COR-L47 (cell line): Measurements from ENCODE around the gene C2orf81.

Source experiments
- DNase-seq: peaks from one replicate; lab custom pipeline; 2025; lab: John Stamatoyannopoulos, UW

Gene C2orf81

DNA sequence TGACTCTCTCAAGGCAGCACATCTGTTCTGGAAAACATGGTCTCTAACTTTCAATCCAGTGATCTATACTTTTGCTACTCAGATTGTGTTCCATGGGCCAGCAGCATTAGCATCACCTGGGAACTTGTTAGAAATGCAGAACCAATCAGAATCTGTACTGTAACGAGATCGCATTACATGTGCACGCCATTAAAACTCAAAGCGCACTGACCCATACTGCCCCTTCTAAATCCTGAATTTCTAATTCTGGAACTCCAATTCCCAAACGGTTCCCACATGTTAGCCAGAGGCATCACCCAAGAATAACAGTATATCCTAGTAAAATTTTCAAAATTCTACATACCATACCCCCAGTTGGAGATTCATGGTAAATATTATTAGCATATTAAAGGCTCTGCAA is 30.8 kb downstream of the C2orf81 start:
- no peak for DNase-seq

- no peak for DNase-seq
Observed at GRCh38 chr2:74387346-74387745, 34.1 kb downstream of the C2orf81 start.

GRCh38 chr2:74385396-74385795 is 36.0 kb downstream of the C2orf81 start:
- DNase-seq: no peak

- no peak for DNase-seq
Observed at GRCh38 chr2:74384051-74384450, 37.4 kb downstream of the C2orf81 start.

- DNase-seq: no peak
Observed at GRCh38 chr2:74383254-74383653, 38.2 kb downstream of the C2orf81 start.

GRCh38 chr2:74381751-74382150 is 39.7 kb downstream of the C2orf81 start:
- no peak for DNase-seq

- peak; percentile 14 for DNase-seq
Observed at GRCh38 chr2:74379851-74380789, 41.3 kb downstream of the C2orf81 start, which contains the start of gene DCTN1. Gene DCTN1, minus strand, starts transcription at chr2:74380311. Its CDS starts 274 bp downstream, at chr2:74380037.

- DNase-seq: no peak
Observed at GRCh38 chr2:74378007-74378406, 43.4 kb downstream of the C2orf81 start.

GRCh38 chr2:74375838-74376237 is 45.6 kb downstream of the C2orf81 start:
- DNase-seq: no peak

DNA sequence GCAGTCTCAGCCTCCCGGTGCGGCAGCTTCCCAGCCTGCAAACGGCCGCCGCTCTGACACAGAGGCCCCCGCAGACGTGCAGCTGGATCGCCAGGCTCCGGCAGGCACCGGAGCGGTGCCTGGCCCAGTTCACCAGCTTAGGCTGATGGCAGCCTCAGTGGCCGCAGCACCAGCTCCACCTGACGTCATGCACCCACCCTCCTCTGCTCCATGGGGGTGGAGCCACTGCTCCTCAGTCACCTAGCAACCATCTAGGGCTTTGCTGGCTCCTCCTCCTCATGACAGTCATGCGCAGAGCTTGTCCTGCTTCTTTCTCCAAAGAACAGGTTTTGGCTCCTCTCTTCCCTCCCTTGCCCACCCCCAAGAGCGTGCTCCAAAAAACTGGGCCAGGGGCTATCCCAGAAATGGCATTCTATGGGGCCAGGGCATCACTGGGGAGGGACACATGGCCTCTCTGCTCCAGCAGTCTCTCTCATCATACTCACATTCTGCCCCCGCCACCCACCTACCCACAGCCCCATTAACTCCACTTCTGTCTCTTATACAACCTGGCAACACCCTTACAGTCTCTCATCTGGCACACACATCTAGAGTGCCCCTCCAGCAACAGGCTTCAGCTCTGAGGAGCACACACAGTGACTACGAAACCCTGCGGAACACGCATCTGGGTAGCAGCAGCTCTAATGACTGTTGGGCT is 46.8 kb downstream of the C2orf81 start:
- peak; percentile 86 for DNase-seq

GRCh38 chr2:74373985-74374384 is 47.4 kb downstream of the C2orf81 start:
- DNase-seq: peak; percentile 9

DNA sequence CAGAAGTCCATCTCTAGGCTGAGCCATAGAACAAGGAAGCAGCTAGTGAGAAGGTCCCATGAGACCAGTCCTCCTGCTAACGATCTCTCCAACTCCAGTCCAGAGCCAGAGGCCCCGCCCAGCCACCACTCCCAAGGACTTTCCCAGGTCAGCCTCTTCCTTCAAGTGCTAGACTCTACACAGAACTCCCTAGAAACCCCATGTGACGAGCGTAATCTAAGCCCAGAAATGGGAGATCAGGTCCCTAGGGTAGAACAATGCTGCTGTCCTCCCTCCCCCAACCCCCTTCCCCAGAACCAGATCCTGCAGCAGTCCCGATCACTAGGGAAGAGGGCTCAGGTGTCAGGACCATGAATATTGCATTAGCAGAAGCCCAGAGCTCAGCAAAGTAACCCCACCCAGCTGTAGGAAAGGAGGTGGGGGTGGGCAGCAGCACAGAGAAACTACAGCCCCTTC is 48.2 kb downstream of the C2orf81 start:
- no peak for DNase-seq

GRCh38 chr2:74372674-74373073 is 48.7 kb downstream of the C2orf81 start:
- DNase-seq: no peak

- DNase-seq: no peak
Observed at GRCh38 chr2:74371421-74371820, 50.0 kb downstream of the C2orf81 start.

DNA sequence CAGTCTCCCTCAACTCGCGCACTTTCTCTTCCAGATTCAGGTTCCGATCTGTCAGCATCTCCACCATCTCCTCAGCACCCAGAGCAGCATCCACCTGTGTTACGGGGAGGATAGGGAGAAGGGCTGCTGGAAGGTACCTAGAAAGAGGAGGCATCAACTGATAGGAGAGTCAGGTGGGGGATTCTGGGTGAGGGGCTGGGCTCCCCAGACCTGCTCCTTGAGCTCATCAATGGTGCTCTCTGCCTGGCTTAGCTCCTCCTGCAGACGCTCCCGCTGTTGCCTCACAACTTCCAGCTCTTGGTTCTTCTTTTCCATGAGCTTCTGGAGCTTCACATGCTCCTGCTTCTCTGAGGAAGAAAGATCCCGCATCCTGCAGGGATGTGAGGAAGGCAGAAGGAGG is 51.4 kb downstream of the C2orf81 start:
- no peak for DNase-seq

- no peak for DNase-seq
Observed at GRCh38 chr2:74368499-74368898, 52.9 kb downstream of the C2orf81 start.

GRCh38 chr2:74367789-74368188 is 53.6 kb downstream of the C2orf81 start:
- DNase-seq: no peak

- no peak for DNase-seq
Observed at GRCh38 chr2:74366036-74366435, 55.4 kb downstream of the C2orf81 start.

DNA sequence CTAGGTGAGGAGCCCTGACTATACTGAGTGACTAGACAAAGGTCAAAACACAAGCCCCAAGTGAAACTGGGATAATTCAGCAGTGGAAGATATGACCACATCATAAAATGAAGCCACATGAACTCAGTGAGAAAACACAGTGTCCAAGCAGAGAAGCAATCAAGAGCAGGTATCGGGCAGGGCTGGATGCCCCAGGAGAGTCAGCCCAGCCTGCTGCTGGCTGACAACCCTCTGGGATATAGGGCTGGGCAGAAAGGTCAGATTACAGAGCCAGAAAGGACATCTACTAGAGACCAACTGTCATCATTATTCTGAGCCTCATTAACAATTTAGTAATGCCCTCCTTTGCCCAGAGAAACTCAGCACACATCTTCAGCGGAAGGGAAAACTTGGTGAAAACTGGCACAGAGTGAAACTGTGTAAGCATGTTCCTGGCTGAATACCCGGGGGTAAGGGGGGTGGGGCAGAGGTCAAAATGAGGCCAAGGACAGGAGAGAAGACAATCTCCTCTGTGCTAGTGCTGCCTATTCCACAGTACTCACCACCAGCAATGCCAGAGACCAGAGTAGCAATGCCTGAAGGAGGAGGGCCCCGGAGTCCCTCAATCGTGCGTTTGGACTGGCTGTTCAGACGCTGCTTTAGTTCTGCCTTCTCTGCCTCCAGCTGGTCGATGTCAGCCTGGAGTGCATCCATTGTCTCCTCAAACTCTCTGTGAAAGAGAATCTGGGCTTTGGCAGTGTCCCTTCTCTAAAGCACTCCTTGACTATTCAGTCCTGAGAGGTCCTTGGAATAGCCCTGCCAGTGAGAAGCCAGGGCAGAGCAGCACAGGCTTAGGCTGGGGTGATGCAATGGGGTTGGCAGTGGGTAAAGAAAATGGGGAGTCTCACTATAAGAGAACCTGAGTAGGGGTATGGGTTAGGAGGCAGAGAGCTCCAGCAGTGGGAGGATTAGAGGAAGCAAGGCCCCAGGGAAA is 56.6 kb downstream of the C2orf81 start:
- no peak for DNase-seq
